Uterus (tissue), 4 donors: ENCODE data around the gene CEP164. TPM values are rescaled to one million over a fixed set of nuclear protein-coding genes. Genes with fewer than 3 reads are reported as not detected.
A peak's percentile ranks its signal among the peaks of the same experiment; 100 is the strongest.

ENCODE experiments used
- DNase-seq, 2 donors: peaks; one replicate each; pipeline ENCODE4 v3.0.0-alpha.2; 2019 to 2020
- H3K27ac ChIP-seq, 2 donors: fragments of 200-600 bp; sonication (generic); 1 replicate in 1 of 2; 2 replicates in 1 of 2; pipeline ENCODE4 v1.5.1; 2016 to 2018
- H3K27me3 ChIP-seq, 2 donors: fragments of 200-600 bp; sonication (generic); one replicate each; pipeline ENCODE4 v1.5.1; 2018 to 2019; ENCODE audit warnings: control low read depth in 1 of 2
- H3K36me3 ChIP-seq, 2 donors: fragments of 200-600 bp; sonication (generic); one replicate each; pipeline ENCODE4 v1.5.1; 2019; ENCODE audit warnings: control low read depth in 1 of 2
- H3K4me1 ChIP-seq, 2 donors: fragments of 200-600 bp; sonication (generic); one replicate each; pipeline ENCODE4 v1.5.1; 2018 to 2019; ENCODE audit warnings: control low read depth in 1 of 2
- H3K4me3 ChIP-seq, 2 donors: fragments of 200-600 bp; sonication (generic); 1 replicate in 1 of 2; 2 replicates in 1 of 2; pipeline ENCODE4 v1.5.1; 2018 to 2019; ENCODE audit warnings: mild to moderate bottlenecking in 1 of 2
- H3K9me3 ChIP-seq, 2 donors: fragments of 200-600 bp; sonication (generic); one replicate each; pipeline ENCODE4 v1.5.1; 2019; ENCODE audit warnings: control low read depth in 1 of 2
- CTCF ChIP-seq, 4 experiments: fragments of 200-600 bp in 2 of 4; fragments of 450-650 bp in 2 of 4; sonication (generic) in 2 of 4; IDR thresholded peaks; one replicate each; pipeline ENCODE4 v1.5.1; 2016 to 2019; ENCODE audit warnings: antibody characterized with exemption in 4 of 4, mild to moderate bottlenecking in 2 of 4, moderate library complexity in 1 of 4
- POLR2A ChIP-seq, 2 donors: fragments of 450-650 bp; IDR thresholded peaks; one replicate each; pipeline ENCODE4 v1.6.1; 2016; ENCODE audit warnings: antibody characterized with exemption in 2 of 2, mild to moderate bottlenecking in 1 of 2, moderate library complexity in 1 of 2
- intact Hi-C: fragments of 100-400 bp; cut with DNase I; formaldehyde crosslinking; loops from one replicate; pipeline ENCODE4 v1.15.1; 2023; ENCODE audit warnings: low total_unique reads
- total RNA-seq, 4 donors: library from RNA; depleted of rRNA in 3 of 4; stranded (reverse); fragments of >200 nt in 3 of 4; gene quantifications; one replicate each; pipeline versions ENCODE4 v1.1.0 to v1.2.4, GENCODE V29; 2014 to 2023
- donor health status: DM: yes; HTN: yes; CAD: no.

Gene CEP164
- total RNA-seq, 4 donors from 2014 or later: 16.4 to 64.2 (median 46.1) TPM

GRCh38 chr11:117299351-117300282 lies 28.0 kb upstream of the CEP164 start:
- H3K4me3 ChIP-seq: peak overlapping the region; percentile 12 to 27
- no peaks in the 10 kb centered on the region for H3K9me3 ChIP-seq
- peak overlapping the region; percentile 73 to 75 for H3K27ac ChIP-seq
- H3K27me3 ChIP-seq: no peaks in the 10 kb centered on the region
- H3K4me1 ChIP-seq: peaks cover 0 to 5% of the 10 kb centered on the region in 2 donors
- no peak for TF ChIP-seq CTCF (IDR thresholded peaks at IDR 0.05)
- no peak for TF ChIP-seq POLR2A (IDR thresholded peaks at IDR 0.05)
- DNase-seq: no peak
- H3K36me3 ChIP-seq: no peaks in the 10 kb centered on the region
- intact Hi-C loops: no loop called here

- intact Hi-C loops: no loop called here
- H3K36me3 ChIP-seq: no peaks in the 10 kb centered on the region
Observed at GRCh38 chr11:117300283-117300663, 27.4 kb upstream of the CEP164 start.

GRCh38 chr11:117300773-117301172 lies 26.9 kb upstream of the CEP164 start:
- Histone ChIP-seq H3K27ac (peak overlapping the region; percentile 73 to 75), H3K36me3 (no peaks in the 10 kb centered on the region), H3K27me3 (no peaks in the 10 kb centered on the region), H3K9me3 (no peaks in the 10 kb centered on the region), H3K4me1 (peaks cover 0 to 5% of the 10 kb centered on the region in 2 donors), H3K4me3 (peak overlapping the region; percentile 12 to 27)
- no peak for TF ChIP-seq POLR2A (IDR thresholded peaks at IDR 0.05)
- no peak for TF ChIP-seq CTCF (IDR thresholded peaks at IDR 0.05)
- intact Hi-C loops: no loop called here
- DNase-seq: peak in 1 of 2 donors; percentile 36

More at GRCh38 chr11:117300283-117300663, 27.4 kb upstream of the CEP164 start:
- H3K4me1 ChIP-seq: peaks cover 0 to 5% of the 10 kb centered on the region in 2 donors
- DNase-seq: peak; percentile 74 to 76
- H3K27ac ChIP-seq: peak overlapping the region; percentile 73 to 75
- no peak for TF ChIP-seq POLR2A (IDR thresholded peaks at IDR 0.05)
- no peak for TF ChIP-seq CTCF (IDR thresholded peaks at IDR 0.05)
- H3K4me3 ChIP-seq: peak overlapping the region; percentile 12 to 27
- no peaks in the 10 kb centered on the region for H3K9me3 ChIP-seq
- H3K27me3 ChIP-seq: no peaks in the 10 kb centered on the region

GRCh38 chr11:117302228-117302627 lies 25.4 kb upstream of the CEP164 start:
- no peak for DNase-seq
- TF ChIP-seq POLR2A (IDR thresholded peaks at IDR 0.05) (no peak), CTCF (IDR thresholded peaks at IDR 0.05) (no peak)
- Histone ChIP-seq H3K4me1 (peaks cover 0 to 5% of the 10 kb centered on the region in 2 donors), H3K27me3 (no peaks in the 10 kb centered on the region), H3K27ac (no peak overlapping the region), H3K9me3 (no peaks in the 10 kb centered on the region), H3K4me3 (no peak overlapping the region), H3K36me3 (no peaks in the 10 kb centered on the region)
- intact Hi-C loops: no loop called here

GRCh38 chr11:117303101-117303500 lies 24.6 kb upstream of the CEP164 start:
- Histone ChIP-seq H3K4me3 (no peak overlapping the region), H3K4me1 (peaks cover 0 to 5% of the 10 kb centered on the region in 2 donors), H3K27me3 (no peaks in the 10 kb centered on the region), H3K27ac (no peak overlapping the region), H3K9me3 (no peaks in the 10 kb centered on the region), H3K36me3 (no peaks in the 10 kb centered on the region)
- intact Hi-C loops: no loop called here
- DNase-seq: no peak
- no peak for TF ChIP-seq CTCF (IDR thresholded peaks at IDR 0.05)
- TF ChIP-seq POLR2A (IDR thresholded peaks at IDR 0.05): no peak
